Gastroesophageal sphincter (tissue), 3 donors: ENCODE measurements around the gene COG4.

ENCODE experiments used
- EP300 ChIP-seq: sonication (generic); formaldehyde crosslinking; IDR thresholded peaks from one replicate; pipeline ENCODE4 v1.6.1; 2017; ENCODE audit warnings: antibody characterized with exemption, mild to moderate bottlenecking
- POLR2AphosphoS5 ChIP-seq: sonication (generic); formaldehyde crosslinking; IDR thresholded peaks from one replicate; pipeline ENCODE4 v1.6.1; 2017; ENCODE audit warnings: antibody characterized with exemption
- TF ChIP-seq, protein P1 (sequence below), 4 experiments: fragments of 200-600 bp in 2 of 4; fragments of 450-650 bp in 2 of 4; sonication (generic) in 1 of 4; IDR thresholded peaks; one replicate each; pipeline ENCODE4 v1.5.1; 2017 to 2019; ENCODE audit warnings: antibody characterized with exemption in 4 of 4, mild to moderate bottlenecking in 2 of 4, moderate library complexity in 2 of 4

DNA sequence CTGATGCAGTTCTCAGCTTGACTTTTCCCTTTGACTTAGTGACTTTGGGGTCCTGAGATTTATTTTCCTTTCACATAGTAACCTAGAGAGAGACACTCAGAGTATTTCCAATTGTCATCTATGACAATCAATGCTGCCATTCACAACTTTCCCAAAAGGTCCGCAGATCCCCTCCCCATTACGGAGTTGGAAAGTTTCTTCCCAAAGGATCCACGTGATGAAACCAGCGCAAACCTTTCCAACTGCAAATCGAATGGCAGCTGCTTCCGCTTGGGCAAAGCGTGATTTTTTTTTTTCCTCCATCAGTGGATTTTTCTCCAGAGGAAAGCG, 69.5 kb downstream of the COG4 start:
- TF ChIP-seq, protein P1, sequence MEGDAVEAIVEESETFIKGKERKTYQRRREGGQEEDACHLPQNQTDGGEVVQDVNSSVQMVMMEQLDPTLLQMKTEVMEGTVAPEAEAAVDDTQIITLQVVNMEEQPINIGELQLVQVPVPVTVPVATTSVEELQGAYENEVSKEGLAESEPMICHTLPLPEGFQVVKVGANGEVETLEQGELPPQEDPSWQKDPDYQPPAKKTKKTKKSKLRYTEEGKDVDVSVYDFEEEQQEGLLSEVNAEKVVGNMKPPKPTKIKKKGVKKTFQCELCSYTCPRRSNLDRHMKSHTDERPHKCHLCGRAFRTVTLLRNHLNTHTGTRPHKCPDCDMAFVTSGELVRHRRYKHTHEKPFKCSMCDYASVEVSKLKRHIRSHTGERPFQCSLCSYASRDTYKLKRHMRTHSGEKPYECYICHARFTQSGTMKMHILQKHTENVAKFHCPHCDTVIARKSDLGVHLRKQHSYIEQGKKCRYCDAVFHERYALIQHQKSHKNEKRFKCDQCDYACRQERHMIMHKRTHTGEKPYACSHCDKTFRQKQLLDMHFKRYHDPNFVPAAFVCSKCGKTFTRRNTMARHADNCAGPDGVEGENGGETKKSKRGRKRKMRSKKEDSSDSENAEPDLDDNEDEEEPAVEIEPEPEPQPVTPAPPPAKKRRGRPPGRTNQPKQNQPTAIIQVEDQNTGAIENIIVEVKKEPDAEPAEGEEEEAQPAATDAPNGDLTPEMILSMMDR (IDR thresholded peaks at IDR 0.05), result no peak
- TF ChIP-seq POLR2AphosphoS5 (no peak), EP300 (no peak)
